ENCODE measurements around the gene PHEX.
"Not testable (repeated sequence)": the region's sequence is repeated elsewhere in the genome, so short reads cannot be mapped to it uniquely, and the experiment has no call there.

The PHEX gene

GRCh38 chrX:22278375-22278774, 246.2 kb downstream of the PHEX start:
- no peak overlapping the region for H3K4me2 ChIP-seq (ENCODE audit: low read length)
- no peaks in the 10 kb centered on the region for H3K36me3 ChIP-seq (ENCODE audit: control insufficient read depth, low read length)
- no peaks in the 10 kb centered on the region for H3K9me2 ChIP-seq (replicated peaks; ENCODE audit: control insufficient read depth, low read length)
- no peaks in the 10 kb centered on the region for H3K9me3 ChIP-seq (ENCODE audit: control insufficient read depth, insufficient read depth, low read length)
- no peaks in the 10 kb centered on the region for H3K27me3 ChIP-seq (ENCODE audit: control insufficient read depth, low read length)
- TF ChIP-seq CTCF (IDR thresholded peaks at IDR 0.05; ENCODE audit: low read depth, low read length, poor library complexity, severe bottlenecking): no peak
- TF ChIP-seq EZH2phosphoT487 (IDR thresholded peaks at IDR 0.05; ENCODE audit: borderline replicate concordance, low read length): no peak
- no peaks in the 10 kb centered on the region for H4K20me1 ChIP-seq (ENCODE audit: control insufficient read depth, insufficient read depth, low read depth, low read length)
- H3K4me3 ChIP-seq (ENCODE audit: low read length): no peak overlapping the region
- no peaks in the 10 kb centered on the region for H3F3A ChIP-seq (ENCODE audit: control insufficient read depth, insufficient read depth)
- H3K79me2 ChIP-seq (ENCODE audit: control insufficient read depth, low read length): no peaks in the 10 kb centered on the region
- no peaks in the 10 kb centered on the region for H3K4me1 ChIP-seq (ENCODE audit: control insufficient read depth, low read length)
- H3K27ac ChIP-seq (ENCODE audit: low read depth, low read length): no peak overlapping the region

DNA sequence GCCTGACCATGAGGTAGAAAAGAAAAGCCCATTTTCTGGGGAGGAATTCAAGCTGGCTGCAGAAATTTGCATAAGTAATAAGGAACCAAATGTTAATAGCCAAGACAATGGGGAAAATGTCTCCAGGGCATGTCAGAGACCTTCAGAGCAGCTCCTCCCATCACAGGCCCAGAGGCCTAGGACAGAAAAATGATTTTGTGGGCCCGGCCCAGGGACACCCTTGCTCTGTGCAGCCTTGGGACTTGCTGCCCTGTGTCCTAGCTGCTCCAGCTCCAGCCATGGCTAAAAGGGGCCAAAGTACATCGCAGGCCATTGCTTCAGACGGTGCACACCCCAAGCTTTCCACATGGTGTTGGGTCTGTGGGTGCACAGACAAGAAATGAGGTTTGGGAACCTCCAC, 257.1 kb downstream of the PHEX start:
- not testable (repeated sequence) for H3K9me2 ChIP-seq (replicated peaks; ENCODE audit: control insufficient read depth, low read length); H4K20me1 ChIP-seq (ENCODE audit: control insufficient read depth, insufficient read depth, low read depth, low read length); H3F3A ChIP-seq (ENCODE audit: control insufficient read depth, insufficient read depth); H3K4me3 ChIP-seq (ENCODE audit: low read length); H3K27ac ChIP-seq (ENCODE audit: low read depth, low read length); H3K79me2 ChIP-seq (ENCODE audit: control insufficient read depth, low read length); H3K36me3 ChIP-seq (ENCODE audit: control insufficient read depth, low read length); H3K4me2 ChIP-seq (ENCODE audit: low read length); H3K9me3 ChIP-seq (ENCODE audit: control insufficient read depth, insufficient read depth, low read length); H3K27me3 ChIP-seq (ENCODE audit: control insufficient read depth, low read length); H3K4me1 ChIP-seq (ENCODE audit: control insufficient read depth, low read length)

DNA sequence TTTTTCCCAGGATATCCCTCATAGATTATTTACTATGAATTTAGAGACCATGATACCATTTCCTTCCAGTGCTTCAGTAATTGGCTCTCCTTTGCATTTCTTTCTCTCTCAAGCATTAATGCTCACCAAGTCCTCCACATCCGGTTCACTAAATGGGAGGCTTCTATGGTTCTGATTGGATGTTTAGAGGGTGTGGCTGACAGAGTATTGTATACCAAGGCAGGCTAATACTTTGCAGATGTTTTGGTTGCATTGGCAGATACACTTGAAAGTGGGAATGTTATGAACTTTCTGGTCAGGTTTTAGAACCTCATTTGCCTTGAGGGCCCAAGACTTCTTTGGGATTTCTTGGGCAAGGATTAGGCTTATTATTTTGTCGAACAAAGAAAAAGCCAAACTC, 264.7 kb downstream of the PHEX start:
- H3K27ac ChIP-seq (ENCODE audit: low read depth, low read length): no peak overlapping the region
- H3K36me3 ChIP-seq (ENCODE audit: control insufficient read depth, low read length): no peaks in the 10 kb centered on the region
- H3K27me3 ChIP-seq (ENCODE audit: control insufficient read depth, low read length): no peaks in the 10 kb centered on the region
- H3K79me2 ChIP-seq (ENCODE audit: control insufficient read depth, low read length): no peaks in the 10 kb centered on the region
- H4K20me1 ChIP-seq (ENCODE audit: control insufficient read depth, insufficient read depth, low read depth, low read length): no peaks in the 10 kb centered on the region
- H3K4me2 ChIP-seq (ENCODE audit: low read length): no peak overlapping the region
- no peaks in the 10 kb centered on the region for H3K4me1 ChIP-seq (ENCODE audit: control insufficient read depth, low read length)
- H3K9me2 ChIP-seq (replicated peaks; ENCODE audit: control insufficient read depth, low read length): no peaks in the 10 kb centered on the region
- TF ChIP-seq CTCF (IDR thresholded peaks at IDR 0.05; ENCODE audit: low read depth, low read length, poor library complexity, severe bottlenecking) (no peak), EZH2phosphoT487 (IDR thresholded peaks at IDR 0.05; ENCODE audit: borderline replicate concordance, low read length) (no peak)
- H3K4me3 ChIP-seq (ENCODE audit: low read length): no peak overlapping the region
- no peaks in the 10 kb centered on the region for H3F3A ChIP-seq (ENCODE audit: control insufficient read depth, insufficient read depth)
- H3K9me3 ChIP-seq (ENCODE audit: control insufficient read depth, insufficient read depth, low read length): no peaks in the 10 kb centered on the region

GRCh38 chrX:22300130-22300529, 268.0 kb downstream of the PHEX start:
- H3K9me3 ChIP-seq (ENCODE audit: control insufficient read depth, insufficient read depth, low read length): no peaks in the 10 kb centered on the region
- no peaks in the 10 kb centered on the region for H3K27me3 ChIP-seq (ENCODE audit: control insufficient read depth, low read length)
- no peak overlapping the region for H3K27ac ChIP-seq (ENCODE audit: low read depth, low read length)
- H4K20me1 ChIP-seq (ENCODE audit: control insufficient read depth, insufficient read depth, low read depth, low read length): no peaks in the 10 kb centered on the region
- H3F3A ChIP-seq (ENCODE audit: control insufficient read depth, insufficient read depth): no peaks in the 10 kb centered on the region
- no peaks in the 10 kb centered on the region for H3K36me3 ChIP-seq (ENCODE audit: control insufficient read depth, low read length)
- H3K4me1 ChIP-seq (ENCODE audit: control insufficient read depth, low read length): no peaks in the 10 kb centered on the region
- no peaks in the 10 kb centered on the region for H3K9me2 ChIP-seq (replicated peaks; ENCODE audit: control insufficient read depth, low read length)
- no peak overlapping the region for H3K4me3 ChIP-seq (ENCODE audit: low read length)
- H3K4me2 ChIP-seq (ENCODE audit: low read length): no peak overlapping the region
- TF ChIP-seq CTCF (IDR thresholded peaks at IDR 0.05; ENCODE audit: low read depth, low read length, poor library complexity, severe bottlenecking): no peak
- TF ChIP-seq EZH2phosphoT487 (IDR thresholded peaks at IDR 0.05; ENCODE audit: borderline replicate concordance, low read length): no peak
- no peaks in the 10 kb centered on the region for H3K79me2 ChIP-seq (ENCODE audit: control insufficient read depth, low read length)
